Peyer's patch (tissue), 4 donors: ENCODE measurements around the gene ATP2A2.

Experiments
- POLR2A ChIP-seq, 2 donors: fragments of 450-650 bp; IDR thresholded peaks; one replicate each; pipeline ENCODE4 v1.5.1; 2017; ENCODE audit warnings: antibody characterized with exemption in 2 of 2, mild to moderate bottlenecking in 2 of 2, moderate library complexity in 2 of 2
- TF ChIP-seq, protein P1 (sequence below), 6 experiments: fragments of 450-650 bp in 4 of 6; fragments of 200-600 bp in 2 of 6; sonication (generic) in 1 of 6; IDR thresholded peaks; one replicate each; pipeline ENCODE4 v1.5.1; 2017 to 2019; ENCODE audit warnings: antibody characterized with exemption in 6 of 6, mild to moderate bottlenecking in 3 of 6, moderate library complexity in 1 of 6

GRCh38 chr12:110277530-110278254, 3.4 kb upstream of the ATP2A2 start:
- no peak for TF ChIP-seq POLR2A (IDR thresholded peaks at IDR 0.05)
- TF ChIP-seq, protein P1, sequence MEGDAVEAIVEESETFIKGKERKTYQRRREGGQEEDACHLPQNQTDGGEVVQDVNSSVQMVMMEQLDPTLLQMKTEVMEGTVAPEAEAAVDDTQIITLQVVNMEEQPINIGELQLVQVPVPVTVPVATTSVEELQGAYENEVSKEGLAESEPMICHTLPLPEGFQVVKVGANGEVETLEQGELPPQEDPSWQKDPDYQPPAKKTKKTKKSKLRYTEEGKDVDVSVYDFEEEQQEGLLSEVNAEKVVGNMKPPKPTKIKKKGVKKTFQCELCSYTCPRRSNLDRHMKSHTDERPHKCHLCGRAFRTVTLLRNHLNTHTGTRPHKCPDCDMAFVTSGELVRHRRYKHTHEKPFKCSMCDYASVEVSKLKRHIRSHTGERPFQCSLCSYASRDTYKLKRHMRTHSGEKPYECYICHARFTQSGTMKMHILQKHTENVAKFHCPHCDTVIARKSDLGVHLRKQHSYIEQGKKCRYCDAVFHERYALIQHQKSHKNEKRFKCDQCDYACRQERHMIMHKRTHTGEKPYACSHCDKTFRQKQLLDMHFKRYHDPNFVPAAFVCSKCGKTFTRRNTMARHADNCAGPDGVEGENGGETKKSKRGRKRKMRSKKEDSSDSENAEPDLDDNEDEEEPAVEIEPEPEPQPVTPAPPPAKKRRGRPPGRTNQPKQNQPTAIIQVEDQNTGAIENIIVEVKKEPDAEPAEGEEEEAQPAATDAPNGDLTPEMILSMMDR (IDR thresholded peaks at IDR 0.05) = no peak
